HG03064 (cell line): ENCODE measurements around the gene NCMAP.
"Not testable (repeated sequence)": the region's sequence is repeated elsewhere in the genome, so short reads cannot be mapped to it uniquely, and the experiment has no call there.

ENCODE experiments used
- ATAC-seq: cut with Tn5 transposase; IDR thresholded peaks from one replicate; pipeline ENCODE4 v1.9.1; 2021; ENCODE audit warnings: low read depth; ENCODE audit not compliant: unreplicated experiment

Gene NCMAP

DNA sequence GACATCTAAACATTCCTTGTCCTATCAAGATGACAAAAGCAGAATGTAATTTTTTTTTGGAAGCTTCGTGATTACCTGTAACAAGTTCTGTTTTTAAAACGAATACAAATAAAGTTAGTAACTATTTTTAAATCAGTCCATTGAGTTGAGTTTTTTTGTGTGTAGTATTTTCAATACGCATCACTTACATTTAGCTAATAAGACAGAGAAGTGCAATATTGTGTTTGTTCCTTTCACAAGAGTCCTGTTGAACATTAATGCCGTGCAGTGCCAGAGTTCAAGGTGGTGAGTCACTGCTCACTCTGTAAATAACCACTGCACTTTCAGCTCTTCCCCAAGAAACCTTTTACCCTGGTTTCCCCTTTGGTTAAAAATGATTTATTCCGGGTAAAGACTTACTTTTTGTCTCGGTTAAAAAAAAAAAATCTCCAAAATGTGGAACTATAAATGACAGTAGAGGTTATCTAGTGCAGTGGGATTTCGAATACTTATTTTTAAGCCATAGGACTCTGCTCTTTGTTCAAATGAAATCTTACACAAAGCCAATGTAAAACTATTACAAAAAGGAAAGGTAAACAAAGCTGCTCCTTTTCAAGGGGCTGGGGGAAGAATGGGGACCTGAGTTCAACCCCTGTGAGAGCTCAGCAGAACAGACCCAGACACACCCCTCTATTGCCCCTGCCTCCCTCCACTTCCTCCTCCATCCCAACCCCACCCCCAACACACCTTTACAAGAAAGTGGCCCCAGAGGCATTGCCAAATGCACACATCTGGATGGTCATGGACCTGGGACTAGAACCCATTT is 14.8 kb upstream of the NCMAP start:
- ATAC-seq = no peak

DNA sequence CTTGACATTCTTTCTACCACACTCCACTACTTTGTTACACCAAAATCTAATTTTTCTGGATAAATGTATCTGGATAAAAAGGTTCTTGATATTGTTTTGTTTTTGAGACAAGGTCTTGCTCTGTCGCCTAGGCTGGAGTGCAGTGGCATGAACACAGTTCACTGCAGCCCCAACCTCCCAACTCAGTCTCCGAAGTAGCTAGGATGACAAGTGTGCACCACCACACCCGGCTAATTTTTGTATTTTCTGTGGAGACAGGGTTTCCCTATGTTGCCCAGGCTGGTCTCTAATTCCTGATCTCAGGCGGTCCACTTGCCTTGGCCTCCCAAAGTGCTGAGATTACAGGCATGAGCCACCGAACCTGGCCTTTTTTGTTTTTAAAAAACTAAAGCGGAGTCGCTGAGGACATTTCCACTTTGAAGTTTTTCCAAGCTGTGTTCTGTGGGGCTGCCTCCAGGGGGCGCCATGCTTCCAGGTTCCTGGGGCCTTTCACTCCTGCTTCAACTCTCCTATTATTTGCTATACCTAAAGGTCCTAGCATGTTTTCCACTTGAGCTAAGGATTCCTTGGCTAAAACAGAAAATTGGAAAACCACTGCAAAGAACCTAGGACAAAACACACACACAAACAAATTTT is 14.1 kb upstream of the NCMAP start:
- ATAC-seq = no peak

DNA sequence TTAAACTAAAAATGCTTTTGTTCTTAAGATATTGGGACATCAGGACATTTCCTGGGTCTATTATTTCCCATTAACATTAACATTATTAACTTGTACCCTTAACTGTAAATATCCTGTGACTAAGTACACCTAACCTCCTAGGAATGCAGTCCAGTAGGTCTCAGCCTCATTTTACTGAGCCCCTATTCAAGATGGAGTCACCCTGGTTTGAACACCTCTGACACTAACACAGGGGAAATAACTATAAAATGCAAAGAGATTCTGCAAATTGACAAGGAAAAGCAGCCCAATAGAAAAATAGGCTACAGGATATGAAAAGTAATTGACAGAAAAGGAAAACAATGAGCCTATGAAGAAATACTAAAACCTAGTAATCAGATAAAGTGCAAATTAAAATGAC is 11.6 kb upstream of the NCMAP start:
- no peak for ATAC-seq

DNA sequence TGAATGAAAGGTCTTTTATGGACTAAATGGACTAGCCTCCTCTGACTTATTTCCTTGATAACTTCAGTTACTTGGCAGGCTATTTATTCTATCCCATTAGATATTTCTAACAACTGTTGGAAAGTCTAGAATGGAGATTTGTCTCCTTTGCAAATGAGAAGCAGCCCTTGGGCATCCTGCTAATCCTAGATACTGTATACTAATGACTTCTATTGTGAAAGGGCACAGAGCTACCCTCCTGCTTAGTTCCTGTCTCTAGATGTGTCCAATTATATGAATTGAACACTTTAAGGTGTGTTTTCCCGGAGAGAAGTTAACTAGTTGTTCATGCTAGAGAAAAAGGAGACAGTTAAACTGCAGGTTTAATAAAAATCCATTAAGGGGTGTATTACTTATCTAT is 10.2 kb upstream of the NCMAP start:
- ATAC-seq = no peak

DNA sequence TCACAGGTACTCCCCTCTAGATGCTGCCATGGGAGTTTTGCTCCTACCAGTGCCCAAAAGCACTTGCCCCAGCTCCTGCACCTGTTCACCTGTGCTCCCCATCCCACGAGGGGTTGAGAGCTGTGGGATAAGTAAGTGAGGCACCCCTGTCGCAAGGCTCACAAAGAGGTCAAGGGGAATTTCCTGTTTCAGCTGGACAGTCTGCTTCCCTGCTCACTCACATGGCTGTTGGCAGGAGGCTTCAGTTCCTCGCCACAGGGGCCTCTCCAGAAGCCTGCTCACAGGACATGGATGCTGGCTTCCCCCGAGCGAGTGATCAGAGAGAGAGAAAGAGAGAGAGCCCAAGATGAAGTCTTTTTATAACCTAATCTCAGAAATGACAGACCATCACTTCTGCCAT is 8.7 kb upstream of the NCMAP start:
- ATAC-seq = no peak

- no peak for ATAC-seq
Observed at GRCh38 chr1:24548070-24548469, 7.8 kb upstream of the NCMAP start.

DNA sequence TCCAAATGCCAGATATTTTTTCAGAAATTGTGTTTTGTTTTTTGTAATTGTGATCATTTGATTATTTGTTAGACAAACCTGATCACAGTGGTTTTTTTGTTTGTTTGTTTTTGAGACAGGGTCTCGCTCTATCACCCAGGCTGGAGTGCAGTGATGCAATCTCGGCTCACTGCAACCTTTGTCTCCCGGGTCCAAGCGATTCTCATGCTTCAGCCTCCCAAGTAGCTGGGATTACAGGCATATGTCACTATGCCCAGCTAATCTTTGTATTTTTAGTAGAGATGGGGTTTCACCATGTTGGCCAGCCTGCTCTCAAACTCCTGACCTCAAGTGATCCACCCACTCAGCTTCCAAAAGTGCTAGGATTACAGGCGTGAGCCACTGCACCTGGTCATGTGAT is 6.7 kb upstream of the NCMAP start:
- not testable (repeated sequence) for ATAC-seq

- ATAC-seq = no peak
Observed at GRCh38 chr1:24551290-24551959, 4.5 kb upstream of the NCMAP start.

DNA sequence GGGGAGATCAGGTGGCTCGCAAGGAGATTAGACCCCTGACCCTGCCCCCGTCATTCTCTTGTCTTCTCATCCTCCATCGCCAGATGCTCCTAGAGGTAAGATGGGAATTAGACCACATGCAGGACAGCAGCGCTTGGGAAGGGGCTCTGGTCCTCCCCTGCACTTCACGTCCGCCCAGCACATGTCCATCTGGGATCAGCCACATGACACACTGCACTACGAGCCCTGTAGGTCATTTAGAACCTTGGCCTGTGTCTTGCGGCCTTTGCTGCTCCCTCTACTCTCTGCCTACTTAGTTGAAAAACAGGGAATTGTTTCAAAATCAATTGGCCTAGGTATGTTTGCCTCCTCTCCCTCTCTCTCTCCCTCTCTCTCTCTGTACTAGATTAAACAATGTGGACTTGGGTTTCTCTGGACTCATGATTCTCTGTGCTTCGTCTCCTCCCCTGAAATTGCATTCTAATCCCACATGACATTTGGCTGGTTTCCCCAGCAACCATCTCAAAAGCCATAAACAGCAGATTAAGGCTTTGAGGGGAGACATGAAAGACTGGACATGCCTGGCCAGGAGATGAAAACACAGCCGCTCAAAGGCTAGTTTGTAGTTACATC is 3.8 kb upstream of the NCMAP start:
- no peak for ATAC-seq

DNA sequence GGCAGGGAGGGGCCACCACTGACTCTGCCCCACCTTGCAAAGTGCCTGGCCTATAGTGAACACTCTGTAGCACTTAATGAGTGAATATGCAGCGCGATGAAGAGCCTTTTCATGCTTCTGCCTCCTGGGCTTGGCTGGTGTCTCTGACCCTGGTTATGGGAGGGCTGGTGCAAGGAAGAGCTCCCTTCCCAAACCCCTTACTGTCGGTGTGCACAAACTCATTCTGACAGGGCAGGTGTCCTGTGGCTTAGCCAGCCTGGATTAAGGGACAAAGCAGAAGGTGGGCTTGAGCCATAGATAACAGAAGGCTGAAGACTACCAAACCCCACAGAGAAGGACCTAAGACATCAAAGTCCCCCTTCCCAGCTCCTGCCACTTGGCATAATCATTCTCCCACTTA is 2.0 kb upstream of the NCMAP start:
- ATAC-seq = no peak

DNA sequence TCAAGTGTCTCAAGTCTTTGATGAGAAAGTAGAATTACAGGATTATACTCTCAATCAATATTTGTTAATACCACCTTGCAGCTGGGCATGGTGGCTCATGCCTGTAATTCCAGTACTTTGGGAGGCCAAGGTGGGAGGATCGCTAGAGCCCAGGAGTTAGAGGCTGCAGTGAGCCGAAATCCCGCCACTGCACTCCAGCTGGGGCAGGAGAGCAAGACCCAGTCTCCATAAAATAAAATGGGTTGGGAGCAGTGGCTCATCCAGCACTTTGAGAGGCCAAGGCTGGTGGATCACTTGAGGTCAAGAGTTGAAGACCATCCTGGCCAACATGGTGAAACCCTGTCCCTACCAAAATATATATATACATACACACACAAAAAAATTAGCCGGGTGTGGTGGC is 1.2 kb upstream of the NCMAP start:
- no peak for ATAC-seq

- no peak for ATAC-seq
Observed at GRCh38 chr1:24556414-24556795, 518 bp downstream of the NCMAP start.

- no peak for ATAC-seq
Observed at GRCh38 chr1:24557220-24557619, 1.3 kb downstream of the NCMAP start.

DNA sequence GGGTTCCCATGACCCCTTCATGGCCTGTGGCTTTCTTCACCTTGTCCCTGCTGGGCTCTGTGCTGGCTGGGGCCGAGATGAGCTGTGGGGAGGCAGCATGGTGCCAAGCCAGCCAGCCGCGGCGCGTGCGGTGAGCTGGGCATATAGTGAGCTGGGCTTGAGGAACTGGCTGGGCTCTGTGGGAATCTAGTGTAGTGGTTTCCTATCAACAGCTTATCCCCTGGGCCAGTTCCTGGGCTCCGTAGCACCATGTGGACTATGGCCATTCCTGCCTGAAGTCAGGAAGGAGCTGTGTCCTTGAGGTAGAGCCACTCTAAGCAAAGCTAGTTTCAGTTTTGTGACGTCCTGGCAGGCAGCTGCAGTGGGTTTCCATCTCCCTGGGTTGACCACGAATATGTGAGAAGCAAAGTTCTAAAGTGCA is 1.8 kb downstream of the NCMAP start:
- ATAC-seq = no peak

GRCh38 chr1:24558455-24558854 is 2.6 kb downstream of the NCMAP start:
- ATAC-seq = no peak

- no peak for ATAC-seq
Observed at GRCh38 chr1:24558902-24559791, 3.3 kb downstream of the NCMAP start.

DNA sequence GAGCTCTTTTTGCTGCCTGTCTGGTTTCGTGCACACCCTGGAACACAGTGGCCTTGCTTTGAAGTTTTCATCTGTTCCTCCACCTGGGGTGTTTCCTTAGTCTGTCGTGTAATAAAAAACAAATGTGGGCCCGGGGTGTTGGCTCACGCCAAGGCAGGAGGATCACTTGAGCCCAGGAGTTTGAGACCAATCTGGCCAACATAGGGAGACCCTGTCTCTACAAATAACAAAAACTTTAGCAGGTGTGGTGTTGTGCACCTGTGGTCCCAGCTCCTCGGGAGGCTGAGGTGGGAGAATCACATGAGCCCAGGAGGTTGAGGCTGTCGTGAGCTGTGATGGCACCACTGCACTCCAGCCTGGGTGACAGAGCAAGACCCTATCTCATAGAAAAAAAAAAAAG is 4.5 kb downstream of the NCMAP start:
- no peak for ATAC-seq

DNA sequence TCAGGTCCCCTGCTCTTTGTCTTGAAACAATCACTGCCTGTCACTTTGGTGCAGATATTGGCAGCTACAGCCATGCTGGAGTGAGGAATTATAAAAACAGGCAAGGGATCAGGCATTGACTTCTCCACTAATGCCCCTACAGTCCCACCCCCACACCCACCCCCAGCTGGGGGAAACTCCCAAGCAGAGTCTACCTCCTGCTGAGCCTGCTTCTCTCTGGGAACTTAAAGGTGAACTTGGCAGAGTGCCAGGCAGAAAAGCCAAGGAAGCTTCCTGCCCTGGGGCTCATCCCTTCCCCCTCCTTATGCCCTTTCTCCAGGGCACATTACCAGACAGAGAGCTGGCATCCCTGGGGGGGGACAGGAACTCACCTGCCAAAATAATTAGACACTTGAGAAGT is 6.7 kb downstream of the NCMAP start:
- no peak for ATAC-seq

- no peak for ATAC-seq
Observed at GRCh38 chr1:24564695-24565094, 8.8 kb downstream of the NCMAP start.

DNA sequence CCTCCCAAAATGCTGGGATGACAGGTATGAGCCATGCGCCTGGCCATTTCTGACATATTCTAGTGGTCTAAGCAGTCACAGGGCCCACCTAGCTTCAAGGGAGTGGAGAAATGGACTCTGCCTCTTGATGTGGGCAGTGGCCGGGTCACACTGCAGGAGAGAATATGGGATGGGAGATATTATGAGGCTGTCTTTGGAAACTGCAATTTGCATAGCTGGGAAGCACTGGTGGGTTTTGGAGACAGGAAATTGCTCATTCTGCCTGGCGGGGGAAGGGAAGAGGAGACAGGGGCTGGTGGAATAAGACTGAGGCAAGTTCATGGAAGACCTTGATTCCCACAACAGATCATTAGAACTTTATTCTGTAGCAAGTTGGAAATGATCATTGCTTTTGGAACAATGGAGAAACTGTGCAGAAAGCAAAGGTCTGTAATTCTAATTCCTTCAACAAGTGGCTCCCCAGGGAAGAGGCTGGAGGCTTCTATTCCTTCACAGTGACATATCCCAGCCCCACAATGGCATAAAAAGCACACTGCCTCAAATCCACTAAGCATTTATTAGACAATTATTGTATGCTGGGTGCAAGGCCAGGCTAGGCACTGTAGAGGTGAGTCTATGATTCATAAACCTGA is 10.5 kb downstream of the NCMAP start:
- no peak for ATAC-seq
